Suppressor macrophage treated with lipopolysaccharide for 1 hour (primary cell): ENCODE measurements around the gene COL4A6.
A peak's percentile ranks its signal among the peaks of the same experiment; 100 is the strongest.
"Not testable (repeated sequence)": the region's sequence is repeated elsewhere in the genome, so short reads cannot be mapped to it uniquely, and the experiment has no call there.

Experiments used
- DNase-seq, 3 donors: peaks; one replicate each; pipeline ENCODE4 v3.0.0-alpha.2; 2020 to 2022

COL4A6 gene

GRCh38 chrX:108438110-108438623 is at the start of gene COL4A6:
COL4A6 (minus strand) TSS chrX:108438422; CDS start chrX:108438196, 226 bp downstream.
- DNase-seq, result no peak

- no peak for DNase-seq
Observed at GRCh38 chrX:108485960-108486359, 47.7 kb upstream of the COL4A6 start.

- DNase-seq, result no peak
Observed at GRCh38 chrX:108484251-108484650, 46.0 kb upstream of the COL4A6 start.

- not testable (repeated sequence) for DNase-seq
Observed at GRCh38 chrX:108481528-108481927, 43.3 kb upstream of the COL4A6 start.

GRCh38 chrX:108473979-108474378 is 35.8 kb upstream of the COL4A6 start:
- no peak for DNase-seq

GRCh38 chrX:108468486-108468885 is 30.3 kb upstream of the COL4A6 start:
- DNase-seq, result no peak

- no peak for DNase-seq
Observed at GRCh38 chrX:108464604-108465003, 26.4 kb upstream of the COL4A6 start.

- DNase-seq, result no peak
Observed at GRCh38 chrX:108456971-108457477, 18.8 kb upstream of the COL4A6 start.

GRCh38 chrX:108453841-108454240 is 15.6 kb upstream of the COL4A6 start:
- DNase-seq, result no peak

GRCh38 chrX:108447303-108447702 is 9.1 kb upstream of the COL4A6 start:
- no peak for DNase-seq

GRCh38 chrX:108442901-108443464 is 4.8 kb upstream of the COL4A6 start:
- DNase-seq, result no peak

GRCh38 chrX:108439961-108440696 is 1.9 kb upstream of the COL4A6 start:
- DNase-seq, result peak in 1 of 3 donors; percentile 0

- peak in 2 of 3 donors; percentile 0 for DNase-seq
Observed at GRCh38 chrX:108439426-108439942, 1.3 kb upstream of the COL4A6 start, which contains the start of gene COL4A5. COL4A5 (plus strand) TSS chrX:108439838; CDS start chrX:108440126, 288 bp downstream.

GRCh38 chrX:108437349-108438109 is 693 bp downstream of the COL4A6 start:
- no peak for DNase-seq

- DNase-seq, result no peak
Observed at GRCh38 chrX:108435261-108435660, 3.0 kb downstream of the COL4A6 start.

GRCh38 chrX:108426262-108426661 is 12.0 kb downstream of the COL4A6 start:
- no peak for DNase-seq

- DNase-seq, result no peak
Observed at GRCh38 chrX:108420481-108420880, 17.7 kb downstream of the COL4A6 start.

GRCh38 chrX:108419401-108419800 is 18.8 kb downstream of the COL4A6 start:
- no peak for DNase-seq

- DNase-seq, result no peak
Observed at GRCh38 chrX:108417257-108417656, 21.0 kb downstream of the COL4A6 start.

- no peak for DNase-seq
Observed at GRCh38 chrX:108415891-108416290, 22.3 kb downstream of the COL4A6 start.

GRCh38 chrX:108415146-108415545 is 23.1 kb downstream of the COL4A6 start:
- no peak for DNase-seq

GRCh38 chrX:108412783-108413182 is 25.4 kb downstream of the COL4A6 start:
- no peak for DNase-seq
